RPMI7951 (cell line): ENCODE measurements around the gene CIC. TPM values are rescaled to one million over a fixed set of nuclear protein-coding genes. Genes with fewer than 3 reads are reported as not detected.
"Not testable (repeated sequence)": the region's sequence is repeated elsewhere in the genome, so short reads cannot be mapped to it uniquely, and the experiment has no call there.

Source experiments
- DNase-seq: peaks from one replicate; pipeline ENCODE4 v3.0.0-alpha.2; 2012; ENCODE audit warnings: low read depth
- total RNA-seq: library from RNA; depleted of rRNA; stranded (reverse); fragments of >200 nt; shearing (Covaris generic); gene quantifications from 2 replicates; pipeline ENCODE4 v1.2.3, GENCODE V29; 2014; rRNA removed

Gene CIC
- total RNA-seq, 1 experiment from 2014 or later: 12.9 TPM

- DNase-seq: no peak
Observed at GRCh38 chr19:42333018-42333417, 64.0 kb downstream of the CIC start.

GRCh38 chr19:42333975-42334696 is 65.1 kb downstream of the CIC start:
- no peak for DNase-seq

GRCh38 chr19:42334697-42335373 is 65.8 kb downstream of the CIC start:
- DNase-seq: no peak

GRCh38 chr19:42335374-42335936 is 66.4 kb downstream of the CIC start:
- DNase-seq: no peak

GRCh38 chr19:42335971-42336370 is 66.9 kb downstream of the CIC start:
- no peak for DNase-seq

- DNase-seq: not testable (repeated sequence)
Observed at GRCh38 chr19:42339126-42339860, 70.2 kb downstream of the CIC start.

GRCh38 chr19:42339922-42340321 is 70.9 kb downstream of the CIC start:
- DNase-seq: not testable (repeated sequence)

GRCh38 chr19:42343344-42344110 is 74.5 kb downstream of the CIC start:
- DNase-seq: no peak

- DNase-seq: no peak
Observed at GRCh38 chr19:42344336-42344893, 75.4 kb downstream of the CIC start.

Other genes starting within 250 kb of the CIC start
- not detected in 2 replicates for gene GRIK5, start 199.0 kb upstream of the CIC start, total RNA-seq
- gene ZNF574, start 193.1 kb upstream of the CIC start, total RNA-seq: 18.1 and 20.6 TPM in 2 replicates
- 2.0 and 2.4 TPM in 2 replicates for gene POU2F2, start 136.8 kb upstream of the CIC start, total RNA-seq
- gene DEDD2, start 51.6 kb upstream of the CIC start, total RNA-seq: 13.8 and 14.4 TPM in 2 replicates
- 7.2 and 7.3 TPM in 2 replicates for gene ZNF526, start 48.9 kb upstream of the CIC start, total RNA-seq
- gene GSK3A, start 26.6 kb upstream of the CIC start, total RNA-seq: 26.7 and 30.2 TPM in 2 replicates
- 31.6 and 40.1 TPM in 2 replicates for gene ERF, start 14.1 kb upstream of the CIC start, total RNA-seq
- 1.8 and 2.9 TPM in 2 replicates for gene PRR19, start 32.9 kb downstream of the CIC start, total RNA-seq
- 108 and 147 TPM in 2 replicates for gene PAFAH1B3, start 33.4 kb downstream of the CIC start, total RNA-seq
- 0.68 and 1.2 TPM in 2 replicates for gene TMEM145, start 44.1 kb downstream of the CIC start, total RNA-seq
- 9.4 and 12.9 TPM in 2 replicates for gene MEGF8, start 56.4 kb downstream of the CIC start, total RNA-seq
- 1.1 TPM in 1 of 2 replicates, not detected in the other for gene CNFN, start 121.0 kb downstream of the CIC start, total RNA-seq
- 10.1 and 13.2 TPM in 2 replicates for gene LIPE, start 158.1 kb downstream of the CIC start, total RNA-seq
- gene CXCL17, start 173.7 kb downstream of the CIC start, total RNA-seq: not detected in 2 replicates